C1 segment of cervical spinal cord (tissue), 14 donors: ENCODE data around the gene MEGF9.
"Not testable (repeated sequence)": the region's sequence is repeated elsewhere in the genome, so short reads cannot be mapped to it uniquely, and the experiment has no call there.

Experiments used
- DNase-seq, 14 donors: peaks; one replicate each; lab custom pipeline; 2025; lab: John Stamatoyannopoulos, UW

MEGF9 gene

GRCh38 chr9:120574473-120574872, 139.8 kb downstream of the MEGF9 start:
- no peak for DNase-seq

DNA sequence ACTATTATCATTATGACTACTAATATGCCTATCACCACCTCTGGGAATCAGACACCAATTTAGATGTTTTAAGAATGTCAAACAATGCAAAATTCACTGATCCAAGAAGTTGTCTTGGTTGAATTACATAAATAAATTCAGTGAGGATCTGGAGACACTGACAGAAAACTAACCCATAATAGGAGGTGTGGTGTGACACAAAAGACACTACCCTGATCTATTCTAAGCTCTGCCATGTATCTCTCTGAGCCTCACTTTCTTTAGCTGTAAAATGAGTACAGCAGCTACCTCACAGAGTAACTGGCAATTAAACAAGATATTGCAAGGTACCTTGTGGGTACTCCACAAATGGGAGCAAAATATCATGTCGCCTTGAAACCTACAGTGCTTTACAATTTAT, 141.8 kb downstream of the MEGF9 start:
- no peak for DNase-seq

DNA sequence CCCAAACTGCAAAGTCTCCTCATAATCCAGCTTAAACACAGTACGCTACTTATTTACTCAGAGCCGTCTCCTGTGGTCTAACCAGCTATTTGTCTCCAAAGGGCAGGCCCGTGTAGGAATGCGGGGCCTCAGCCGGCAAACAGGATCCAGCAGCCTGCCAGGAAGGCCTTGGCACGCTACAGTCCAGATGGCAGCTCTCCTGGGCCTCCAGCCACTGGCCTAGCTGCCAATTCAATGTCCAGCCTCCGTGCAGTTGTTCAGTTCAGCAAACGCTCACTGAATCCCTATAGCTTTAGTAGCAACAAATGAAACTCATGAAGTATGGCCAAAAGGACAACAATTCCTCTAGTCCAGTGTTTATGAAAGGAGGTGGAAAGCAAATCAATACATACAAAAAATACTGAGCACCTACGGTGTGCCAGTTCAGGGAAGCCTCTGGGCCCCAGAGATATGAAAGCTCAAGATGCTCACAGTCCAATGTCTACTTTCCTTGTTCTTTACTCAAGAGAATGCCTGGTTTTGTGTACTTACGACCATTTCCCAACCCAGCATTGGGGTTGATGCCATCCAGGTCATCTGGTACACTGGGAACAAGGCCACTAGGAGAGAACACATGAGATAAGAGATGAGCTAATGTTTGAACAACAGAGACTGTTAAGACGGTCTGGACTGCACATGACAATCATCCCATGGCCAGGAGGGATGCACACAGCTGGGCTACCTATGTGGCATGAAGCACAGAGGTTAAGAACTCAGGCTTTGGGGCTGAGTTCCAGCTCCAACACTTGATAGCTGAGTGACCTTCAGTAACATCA, 142.6 kb downstream of the MEGF9 start:
- DNase-seq, result peak in 13 of 14 donors; percentile 6 to 87 (median 60)

- no peak for DNase-seq
These were observed 144.0 kb downstream of the MEGF9 start for GRCh38 chr9:120570296-120570695.

DNA sequence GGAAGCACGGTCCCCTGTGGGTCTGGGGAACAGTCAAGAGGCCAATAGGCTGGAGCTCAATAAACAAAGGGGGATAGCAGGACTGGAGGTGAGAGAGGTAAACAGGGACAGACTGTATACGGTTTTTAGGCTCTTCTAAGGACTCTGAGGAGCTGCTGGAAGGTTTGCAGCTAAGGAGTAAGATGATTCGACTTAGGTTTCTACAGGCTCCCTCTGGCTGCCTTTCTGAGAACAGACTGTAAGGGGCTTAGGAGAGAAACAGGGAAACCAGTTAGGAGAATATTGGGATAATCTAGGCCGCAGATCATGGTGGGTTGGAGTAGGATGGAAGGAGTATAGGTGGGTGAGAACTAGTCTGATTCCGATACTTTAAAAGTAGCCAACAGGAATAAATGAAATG, 144.7 kb downstream of the MEGF9 start:
- no peak for DNase-seq

- no peak for DNase-seq
These were observed 145.5 kb downstream of the MEGF9 start for GRCh38 chr9:120568816-120569215.

DNA sequence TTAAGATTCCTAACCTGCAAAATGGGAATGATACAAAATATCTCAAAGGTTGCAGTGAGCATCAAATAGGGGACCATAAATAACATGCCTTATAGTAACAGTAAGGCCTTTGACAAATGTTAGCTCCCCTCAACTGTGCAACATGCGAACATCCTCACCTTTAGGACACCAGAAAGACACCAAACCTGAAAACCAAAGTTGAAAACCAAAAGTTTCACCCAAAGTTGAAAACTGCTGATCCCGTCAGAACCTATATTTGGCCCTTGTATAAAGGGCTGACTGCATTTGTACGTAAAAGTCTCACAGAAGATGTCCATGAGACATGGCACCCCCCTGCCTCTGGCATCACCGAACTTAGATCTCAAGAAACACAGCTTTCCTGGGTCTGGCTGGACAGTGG, 146.4 kb downstream of the MEGF9 start:
- no peak for DNase-seq

DNA sequence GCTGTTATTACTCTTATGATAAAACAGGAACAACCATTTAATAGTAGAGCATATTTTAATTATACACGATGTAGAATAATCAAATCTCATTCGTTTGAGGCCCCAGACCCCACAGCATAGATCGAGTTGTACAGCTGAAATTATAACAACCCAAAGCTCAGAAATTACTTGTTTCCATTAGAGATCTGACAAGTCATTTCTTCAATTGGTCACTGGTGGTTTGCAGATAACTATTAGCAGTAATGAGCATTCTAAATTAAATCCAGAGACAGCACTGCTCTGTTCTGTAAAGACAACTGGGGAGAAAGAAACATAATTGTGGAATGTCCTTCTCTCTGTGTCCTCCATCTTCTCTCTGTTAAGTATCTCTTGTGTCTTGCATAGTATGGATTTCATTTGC, 147.2 kb downstream of the MEGF9 start:
- no peak for DNase-seq

GRCh38 chr9:120564589-120564988, 149.7 kb downstream of the MEGF9 start:
- no peak for DNase-seq

- no peak for DNase-seq
These were observed 151.3 kb downstream of the MEGF9 start for GRCh38 chr9:120562861-120563443.

GRCh38 chr9:120561709-120562108, 152.6 kb downstream of the MEGF9 start:
- no peak for DNase-seq

GRCh38 chr9:120559546-120559945, 154.7 kb downstream of the MEGF9 start:
- DNase-seq, result no peak

- no peak for DNase-seq
These were observed 155.8 kb downstream of the MEGF9 start for GRCh38 chr9:120558454-120558853.

DNA sequence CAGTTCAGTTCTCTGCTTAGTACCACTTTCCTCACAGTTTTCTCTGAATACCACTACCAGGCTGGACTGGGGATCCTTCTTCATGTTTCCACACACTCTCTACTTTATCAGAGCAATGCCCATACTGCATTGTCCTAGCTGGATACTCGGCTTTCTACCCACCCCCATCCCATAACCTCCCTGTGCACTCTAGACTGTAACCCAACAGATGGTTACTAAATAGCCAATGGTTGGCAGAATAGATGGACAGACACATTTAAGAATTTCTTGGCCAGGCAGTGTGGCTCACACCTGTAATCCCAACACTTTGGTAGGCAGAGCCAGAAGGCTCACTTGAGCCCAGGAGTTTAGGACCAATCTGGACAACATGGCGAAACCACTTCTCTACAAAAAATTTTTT, 157.1 kb downstream of the MEGF9 start:
- DNase-seq, result no peak

DNA sequence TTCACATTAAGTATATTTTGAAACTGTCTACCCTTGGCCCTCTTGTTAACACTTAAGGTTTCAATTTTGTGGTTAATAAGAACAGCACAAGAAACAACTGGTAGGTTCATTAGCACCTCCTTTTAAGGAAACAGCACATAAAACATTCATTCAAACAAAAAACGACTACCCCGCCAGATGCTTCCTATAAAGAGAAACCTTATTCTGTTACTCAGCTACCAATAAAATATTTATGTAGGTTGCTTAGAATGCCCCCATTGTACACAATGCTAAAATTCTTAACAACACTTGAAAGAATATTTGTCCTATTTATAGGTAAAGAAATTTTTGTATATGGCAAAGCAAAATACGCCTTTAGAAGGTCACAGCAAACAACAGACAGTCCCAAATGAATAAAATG, 157.5 kb downstream of the MEGF9 start:
- no peak for DNase-seq

- DNase-seq, result no peak
These were observed 158.4 kb downstream of the MEGF9 start for GRCh38 chr9:120555839-120556238.

DNA sequence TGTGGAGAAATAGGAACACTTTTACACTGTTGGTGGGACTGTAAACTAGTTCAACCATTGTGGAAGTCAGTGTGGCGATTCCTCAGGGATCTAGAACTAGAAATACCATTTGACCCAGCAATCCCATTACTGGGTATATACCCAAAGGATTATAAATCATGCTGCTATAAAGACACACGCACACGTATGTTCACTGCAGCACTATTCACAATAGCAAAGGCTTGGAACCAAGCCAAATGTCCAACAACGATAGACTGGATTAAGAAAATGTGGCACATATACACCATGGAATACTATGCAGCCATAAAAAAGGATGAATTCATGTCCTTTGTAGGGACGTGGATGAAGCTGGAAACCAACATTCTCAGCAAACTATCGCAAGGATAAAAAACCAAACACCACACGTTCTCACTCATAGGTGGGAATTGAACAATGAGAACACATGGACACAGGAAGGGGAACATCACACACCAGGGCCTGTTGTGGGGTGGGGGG, 162.0 kb downstream of the MEGF9 start:
- not testable (repeated sequence) for DNase-seq
